Kidney (tissue), 14 donors: Measurements from ENCODE around the gene NAXD. TPM values are rescaled to one million over a fixed set of nuclear protein-coding genes. Genes with fewer than 3 reads are reported as not detected.

ENCODE experiments used
- DNase-seq, 5 donors: peaks; one replicate each; pipeline ENCODE4 v3.0.0-alpha.2; 2013 to 2020
- FAIRE-seq: peaks from 2 replicates; lab custom pipeline; 2012; peaks lifted over from hg19 to GRCh38; lab: Jason Lieb, UNC
- H3K27ac ChIP-seq, 2 donors: one replicate each; pipeline ENCODE4 v1.7.0; 2013; ENCODE audit warnings: low read depth in 2 of 2, low read length in 2 of 2, inconsistent platforms in 1 of 2
- H3K27me3 ChIP-seq: one replicate; pipeline ENCODE4 v1.7.1; 2013; ENCODE audit warnings: low read length, inconsistent platforms; ENCODE audit not compliant: control insufficient read depth, insufficient read depth
- H3K36me3 ChIP-seq, 3 donors: one replicate each; pipeline versions ENCODE4 v1.7.0 to v1.7.1; 2013; ENCODE audit warnings: low read length in 3 of 3, control low read depth in 1 of 3, inconsistent platforms in 1 of 3; ENCODE audit not compliant: insufficient read depth in 3 of 3, control insufficient read depth in 2 of 3
- H3K4me1 ChIP-seq, 3 donors: one replicate each; pipeline versions ENCODE4 v1.7.0 to v1.7.1; 2013; ENCODE audit warnings: low read length in 3 of 3, inconsistent platforms in 1 of 3, low read depth in 1 of 3; ENCODE audit not compliant: control insufficient read depth in 2 of 3, insufficient read depth in 2 of 3
- H3K4me3 ChIP-seq, 3 donors: one replicate each; pipeline versions ENCODE4 v1.7.0 to v1.8.1; 2013; ENCODE audit warnings: low read length in 3 of 3, control low read depth in 1 of 3, inconsistent platforms in 1 of 3
- H3K9ac ChIP-seq, 3 donors: one replicate each; pipeline versions ENCODE4 v1.7.0 to v1.7.1; 2013; ENCODE audit warnings: low read length in 3 of 3, control low read depth in 1 of 3, inconsistent platforms in 1 of 3
- H3K9me3 ChIP-seq, 3 donors: one replicate each; pipeline versions ENCODE4 v1.7.0 to v1.7.1; 2013; ENCODE audit warnings: low read length in 3 of 3, control low read depth in 1 of 3, inconsistent platforms in 1 of 3; ENCODE audit not compliant: control insufficient read depth in 2 of 3, insufficient read depth in 1 of 3
- CTCF ChIP-seq: IDR thresholded peaks from 3 replicates; pipeline ENCODE4 v1.5.1; 2012; ENCODE audit warnings: mild to moderate bottlenecking, moderate library complexity, borderline replicate concordance; ENCODE audit not compliant: insufficient read depth; ENCODE audit errors: extremely low read depth
- intact Hi-C: fragments of 100-400 bp; cut with DNase I; formaldehyde crosslinking; loops from one replicate; pipeline ENCODE4 v1.11.1; 2022
- polyA plus RNA-seq: library from polyadenylated mRNA; stranded (reverse); fragments of 350-450 nt; fragmentation: Illumina TruSeq; extraction: RNeasy Lipid Tissue Mini Kit (QIAGEN cat#74804); gene quantifications from one replicate; pipeline ENCODE4 v1.2.3, GENCODE V29; 2014; ENCODE audit warnings: low read depth, low replicate concordance; ENCODE audit not compliant: insufficient read depth
- total RNA-seq: library from RNA; stranded (reverse); fragmentation: NEBNext Ultra II Directional; extraction: Animal tissue kit (Norgen Biotek cat#: 25700); gene quantifications from one replicate; pipeline ENCODE4 v1.2.1, GENCODE V29; 2021
- donor health status: control.
- donor health status: control.
- donor health status: control.
- donor health status: control.
- donor health status: control.
- donor health status: DM: yes; HTN: yes; CAD: no.
- donor health status: Normal renal cell carcinoma (clear cell type).

NAXD gene
- total and polyA plus RNA-seq, 2 donors from 2014 or later = 37.9 to 52.7 TPM

DNA sequence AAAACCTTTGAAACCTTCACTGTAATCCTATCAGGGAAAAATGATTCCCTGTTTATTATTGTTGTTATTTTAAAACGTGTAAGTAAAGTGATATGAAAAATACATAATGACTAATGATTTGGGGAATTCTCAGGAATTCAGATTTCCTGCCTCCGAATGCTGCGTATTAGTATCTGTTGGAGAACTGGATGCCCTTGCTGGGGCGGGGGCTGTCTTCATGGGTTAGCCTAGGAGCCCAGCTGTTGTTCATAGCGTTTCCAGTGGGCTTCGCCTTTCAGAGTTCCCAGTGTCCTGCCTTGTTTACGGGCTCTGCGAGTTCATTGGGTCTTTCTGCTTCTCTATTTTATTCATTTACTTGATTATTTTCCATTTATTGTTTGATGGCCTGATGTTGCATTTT is 18.4 kb downstream of the NAXD start:
- FAIRE-seq = no peak

DNA sequence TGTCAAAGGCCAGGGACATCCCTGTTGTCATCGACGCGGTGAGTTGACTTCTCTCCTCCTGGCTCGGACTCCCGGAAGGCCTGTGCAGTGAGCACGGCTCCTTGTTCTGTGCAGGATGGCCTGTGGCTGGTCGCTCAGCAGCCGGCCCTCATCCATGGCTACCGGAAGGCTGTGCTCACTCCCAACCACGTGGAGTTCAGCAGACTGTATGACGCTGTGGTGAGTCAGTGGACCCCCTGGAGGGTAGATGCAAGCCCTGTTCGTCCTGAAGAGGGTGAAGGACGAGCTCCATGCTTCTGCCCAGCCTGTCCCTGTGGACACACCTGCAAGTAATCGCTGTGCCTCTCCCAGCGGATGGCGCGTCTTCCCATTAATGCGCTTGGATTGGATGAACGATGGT is 19.2 kb downstream of the NAXD start:
- Histone ChIP-seq H3K36me3 (peaks cover 13 to 43% (median 39%) of the 10 kb centered on the region in 3 donors), H3K9ac (no peak overlapping the region), H3K27ac (no peak overlapping the region), H3K4me3 (no peak overlapping the region), H3K4me1 (no peaks in the 10 kb centered on the region), H3K9me3 (no peaks in the 10 kb centered on the region), H3K27me3 (no peaks in the 10 kb centered on the region)
- no peak for FAIRE-seq
- no peak for TF ChIP-seq CTCF
- intact Hi-C loops = no loop called here
- no peak for DNase-seq

More for the DNA sequence above, 18.4 kb downstream of the NAXD start:
- H3K27ac ChIP-seq = no peak overlapping the region
- no peak for DNase-seq
- H3K27me3 ChIP-seq = no peaks in the 10 kb centered on the region
- TF ChIP-seq CTCF = no peak
- H3K4me1 ChIP-seq = no peaks in the 10 kb centered on the region
- H3K4me3 ChIP-seq = no peak overlapping the region
- no peaks in the 10 kb centered on the region for H3K9me3 ChIP-seq
- peaks cover 10 to 41% (median 34%) of the 10 kb centered on the region in 3 donors for H3K36me3 ChIP-seq
- intact Hi-C loops = no loop called here
- H3K9ac ChIP-seq = no peak overlapping the region

GRCh38 chr13:110635405-110636002 is 20.2 kb downstream of the NAXD start:
- Histone ChIP-seq H3K36me3 (peaks cover 13 to 46% (median 36%) of the 10 kb centered on the region in 3 donors), H3K27ac (no peak overlapping the region), H3K9ac (no peak overlapping the region), H3K4me3 (no peak overlapping the region), H3K9me3 (no peaks in the 10 kb centered on the region), H3K27me3 (no peaks in the 10 kb centered on the region), H3K4me1 (no peaks in the 10 kb centered on the region)
- no peak for TF ChIP-seq CTCF
- DNase-seq = no peak
- FAIRE-seq = no peak
- intact Hi-C loops = no loop called here
